ENCODE measurements around the gene HCK.

The HCK gene

DNA sequence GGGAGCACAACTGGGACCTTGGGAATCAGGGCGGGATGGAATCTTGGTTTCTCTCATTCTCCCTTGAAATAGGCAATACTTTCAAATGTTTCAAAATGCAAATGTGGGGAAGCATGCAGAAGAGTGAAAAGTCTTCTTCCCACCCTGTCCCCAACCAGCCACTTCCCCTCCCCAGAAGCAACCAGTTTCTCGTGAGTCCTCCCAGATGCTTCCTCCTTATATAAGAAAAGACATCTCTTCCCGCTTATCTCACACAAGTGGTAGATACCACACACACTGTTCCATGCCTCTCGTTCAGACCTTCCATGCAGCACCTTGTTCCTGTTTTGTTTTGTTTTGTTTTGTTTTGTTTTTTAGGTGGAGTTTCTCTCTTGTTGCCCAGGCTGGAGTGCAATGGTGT, 25.1 kb downstream of the HCK start:
- Histone ChIP-seq H3K4me3 (ENCODE audit: severe bottlenecking) (no peak overlapping the region), H3K9me3 (ENCODE audit: severe bottlenecking) (no peaks in the 10 kb centered on the region), H3K27me3 (ENCODE audit: insufficient read depth, poor library complexity, severe bottlenecking) (peaks cover 9% of the 10 kb centered on the region), H3K4me1 (ENCODE audit: insufficient read depth, poor library complexity, severe bottlenecking) (peaks cover 2% of the 10 kb centered on the region), H3K36me3 (ENCODE audit: low read depth) (no peaks in the 10 kb centered on the region), H3K27ac (ENCODE audit: poor library complexity, severe bottlenecking) (no peak overlapping the region)
- no peak for TF ChIP-seq CTCF (IDR thresholded peaks at IDR 0.05; ENCODE audit: poor library complexity, severe bottlenecking)
- ATAC-seq (ENCODE audit: low read depth) (no peak), DNase-seq (ENCODE audit: low spot score) (no peak)

- ATAC-seq (ENCODE audit: low read depth) = no peak
These were observed 26.3 kb downstream of the HCK start for GRCh38 chr20:32078322-32078721.

DNA sequence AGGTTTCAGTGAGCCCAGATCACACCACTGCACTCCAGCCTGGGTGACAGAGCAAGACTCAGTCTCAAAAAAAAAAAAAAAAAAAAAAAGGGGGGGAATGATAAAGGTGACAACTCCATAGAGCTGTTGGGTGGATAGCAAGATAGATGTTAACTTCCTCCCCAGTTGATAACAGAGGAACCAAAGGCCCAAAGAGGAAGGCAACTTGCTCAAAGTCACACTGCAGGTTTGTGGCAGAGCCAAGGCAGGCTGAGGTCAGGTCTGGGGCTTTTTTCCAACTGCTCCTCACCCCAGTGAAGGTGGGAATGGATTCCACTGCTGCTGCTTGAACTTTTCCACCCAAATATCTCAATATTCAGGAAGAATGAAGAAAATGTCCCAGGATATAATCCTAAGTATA, 26.7 kb downstream of the HCK start:
- peaks cover 6% of the 10 kb centered on the region for H3K4me1 ChIP-seq (ENCODE audit: insufficient read depth, poor library complexity, severe bottlenecking)
- H3K27me3 ChIP-seq (ENCODE audit: insufficient read depth, poor library complexity, severe bottlenecking) = peaks cover 24% of the 10 kb centered on the region
- H3K27ac ChIP-seq (ENCODE audit: poor library complexity, severe bottlenecking) = no peak overlapping the region
- no peak for ATAC-seq (ENCODE audit: low read depth)
- no peaks in the 10 kb centered on the region for H3K9me3 ChIP-seq (ENCODE audit: severe bottlenecking)
- no peak overlapping the region for H3K4me3 ChIP-seq (ENCODE audit: severe bottlenecking)
- no peak for DNase-seq (ENCODE audit: low spot score)
- no peaks in the 10 kb centered on the region for H3K36me3 ChIP-seq (ENCODE audit: low read depth)
- TF ChIP-seq CTCF (IDR thresholded peaks at IDR 0.05; ENCODE audit: poor library complexity, severe bottlenecking) = no peak

More at GRCh38 chr20:32078322-32078721, 26.3 kb downstream of the HCK start:
- Histone ChIP-seq H3K36me3 (ENCODE audit: low read depth) (no peaks in the 10 kb centered on the region), H3K27ac (ENCODE audit: poor library complexity, severe bottlenecking) (no peak overlapping the region), H3K4me1 (ENCODE audit: insufficient read depth, poor library complexity, severe bottlenecking) (peaks cover 6% of the 10 kb centered on the region), H3K27me3 (ENCODE audit: insufficient read depth, poor library complexity, severe bottlenecking) (peaks cover 19% of the 10 kb centered on the region), H3K9me3 (ENCODE audit: severe bottlenecking) (no peaks in the 10 kb centered on the region), H3K4me3 (ENCODE audit: severe bottlenecking) (no peak overlapping the region)
- DNase-seq (ENCODE audit: low spot score) = no peak
- no peak for TF ChIP-seq CTCF (IDR thresholded peaks at IDR 0.05; ENCODE audit: poor library complexity, severe bottlenecking)

DNA sequence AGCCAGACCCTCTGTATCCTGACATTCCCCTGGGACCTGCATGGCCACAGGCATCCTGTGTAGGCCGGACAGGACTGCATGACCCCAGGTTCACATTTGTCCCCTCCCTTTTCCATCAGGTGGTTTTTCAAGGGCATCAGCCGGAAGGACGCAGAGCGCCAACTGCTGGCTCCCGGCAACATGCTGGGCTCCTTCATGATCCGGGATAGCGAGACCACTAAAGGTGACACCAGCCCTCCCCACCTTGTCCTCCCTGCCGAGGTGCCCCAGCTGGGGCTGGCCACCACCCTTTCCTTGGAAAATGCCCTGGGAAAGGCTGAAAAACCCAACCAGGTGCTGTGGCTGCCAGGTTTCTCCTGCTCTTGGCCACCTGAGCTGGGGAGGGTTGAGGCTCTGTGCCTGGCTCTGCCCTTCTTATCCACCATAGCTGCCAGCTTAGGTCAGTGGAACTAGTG, 27.6 kb downstream of the HCK start:
- TF ChIP-seq CTCF (IDR thresholded peaks at IDR 0.05; ENCODE audit: poor library complexity, severe bottlenecking) = no peak
- ATAC-seq (ENCODE audit: low read depth) = no peak

GRCh38 chr20:32080783-32081182, 28.7 kb downstream of the HCK start:
- Histone ChIP-seq H3K4me3 (ENCODE audit: severe bottlenecking) (no peak overlapping the region), H3K4me1 (ENCODE audit: insufficient read depth, poor library complexity, severe bottlenecking) (peaks cover 6% of the 10 kb centered on the region), H3K27me3 (ENCODE audit: insufficient read depth, poor library complexity, severe bottlenecking) (peaks cover 27% of the 10 kb centered on the region), H3K27ac (ENCODE audit: poor library complexity, severe bottlenecking) (no peak overlapping the region), H3K9me3 (ENCODE audit: severe bottlenecking) (no peaks in the 10 kb centered on the region), H3K36me3 (ENCODE audit: low read depth) (no peaks in the 10 kb centered on the region)
- TF ChIP-seq CTCF (IDR thresholded peaks at IDR 0.05; ENCODE audit: poor library complexity, severe bottlenecking) = no peak
- no peak for ATAC-seq (ENCODE audit: low read depth)
- DNase-seq (ENCODE audit: low spot score) = no peak

More for the DNA sequence above, 27.6 kb downstream of the HCK start:
- DNase-seq (ENCODE audit: low spot score) = no peak
- Histone ChIP-seq H3K27me3 (ENCODE audit: insufficient read depth, poor library complexity, severe bottlenecking) (peaks cover 31% of the 10 kb centered on the region), H3K9me3 (ENCODE audit: severe bottlenecking) (no peaks in the 10 kb centered on the region), H3K36me3 (ENCODE audit: low read depth) (no peaks in the 10 kb centered on the region), H3K4me1 (ENCODE audit: insufficient read depth, poor library complexity, severe bottlenecking) (peaks cover 6% of the 10 kb centered on the region), H3K4me3 (ENCODE audit: severe bottlenecking) (no peak overlapping the region), H3K27ac (ENCODE audit: poor library complexity, severe bottlenecking) (no peak overlapping the region)

Data from RWPE2 (cell line).